ENCODE data around the gene GASK1A.

- no peak for TF ChIP-seq CTCF (IDR thresholded peaks at IDR 0.05; ENCODE audit: low read depth, low read length)
- no peak for TF ChIP-seq EZH2phosphoT487 (IDR thresholded peaks at IDR 0.05; ENCODE audit: low read depth)
Measured at GRCh38 chr3:43102773-43103480, 123.8 kb downstream of the GASK1A start.

All from OCI-LY3 (cell line).